Tibial nerve (tissue), 4 donors: Measurements from ENCODE around the gene RPL26. TPM values are rescaled to one million over a fixed set of nuclear protein-coding genes. Genes with fewer than 3 reads are reported as not detected.
A peak's percentile ranks its signal among the peaks of the same experiment; 100 is the strongest.
"Not testable (repeated sequence)": the region's sequence is repeated elsewhere in the genome, so short reads cannot be mapped to it uniquely, and the experiment has no call there.

Experiments
- DNase-seq, 2 donors: peaks; one replicate each; pipeline ENCODE4 v3.0.0-alpha.2; 2019; ENCODE audit warnings: low spot score in 2 of 2
- H3K27ac ChIP-seq, 4 donors: fragments of 200-600 bp; sonication (generic) in 3 of 4; one replicate each; pipeline ENCODE4 v1.5.1; 2017 to 2019; ENCODE audit warnings: mild to moderate bottlenecking in 1 of 4
- H3K27me3 ChIP-seq, 2 donors: fragments of 200-600 bp; sonication (generic) in 1 of 2; one replicate each; pipeline versions ENCODE4 v1.5.1 to v1.6.0; 2017 to 2019
- H3K36me3 ChIP-seq, 3 donors: fragments of 200-600 bp; sonication (generic); one replicate each; pipeline ENCODE4 v1.5.1; 2018 to 2019
- H3K4me1 ChIP-seq, 4 donors: fragments of 200-600 bp; sonication (generic) in 3 of 4; one replicate each; pipeline ENCODE4 v1.5.1; 2017 to 2019
- H3K4me3 ChIP-seq, 4 donors: fragments of 200-600 bp; sonication (generic) in 3 of 4; one replicate each; pipeline ENCODE4 v1.5.1; 2017 to 2019; ENCODE audit warnings: mild to moderate bottlenecking in 1 of 4, moderate library complexity in 1 of 4
- H3K9me3 ChIP-seq, 4 donors: fragments of 200-600 bp; sonication (generic) in 3 of 4; one replicate each; pipeline ENCODE4 v1.5.1; 2017 to 2019
- CTCF ChIP-seq, 5 experiments: fragments of 200-600 bp in 3 of 5; fragments of 450-650 bp in 2 of 5; sonication (generic) in 3 of 5; IDR thresholded peaks; one replicate each; pipeline ENCODE4 v1.5.1; 2016 to 2019; ENCODE audit warnings: antibody characterized with exemption in 5 of 5, mild to moderate bottlenecking in 3 of 5, moderate library complexity in 2 of 5
- EP300 ChIP-seq, 2 donors: sonication (generic); formaldehyde crosslinking; IDR thresholded peaks; one replicate each; pipeline ENCODE4 v1.6.1; 2017; ENCODE audit warnings: antibody characterized with exemption in 2 of 2, mild to moderate bottlenecking in 1 of 2
- POLR2A ChIP-seq, 2 donors: fragments of 450-650 bp; IDR thresholded peaks; one replicate each; pipeline ENCODE4 v1.6.1; 2017; ENCODE audit warnings: antibody characterized with exemption in 2 of 2, mild to moderate bottlenecking in 2 of 2, moderate library complexity in 2 of 2
- WGBS, 2 donors: methylation state at CpG; one replicate each; pipeline ENCODE4 v1.1.5; 2018; 5-methylcytosine and 5-hydroxymethylcytosine counted together
- total RNA-seq, 4 donors: library from RNA; depleted of rRNA; stranded (reverse); fragments of >200 nt; gene quantifications; one replicate each; pipeline ENCODE4 v1.1.0, GENCODE V29; 2016

The RPL26 gene
- total RNA-seq, 4 donors from 2014 or later: 2,635 to 3,277 (median 2,694) TPM

GRCh38 chr17:8375738-8376259 lies 7.2 kb downstream of the RPL26 start:
- Histone ChIP-seq H3K4me3 (peak overlapping the region; percentile 52 to 77 (median 66)), H3K36me3 (peaks cover 0 to 53% (median 14%) of the 10 kb centered on the region in 3 donors), H3K27ac (peak overlapping the region; percentile 69 to 91 (median 84)), H3K4me1 (peaks cover 0 to 60% (median 12%) of the 10 kb centered on the region in 4 donors), H3K9me3 (no peaks in the 10 kb centered on the region), H3K27me3 (no peaks in the 10 kb centered on the region)
- no peak for TF ChIP-seq EP300 (IDR thresholded peaks at IDR 0.05)
- WGBS, 2 donors: 17 to 19% methylated on average over 18 of the region's 18 CpGs
- no peak for DNase-seq

GRCh38 chr17:8373856-8374255 lies 9.1 kb downstream of the RPL26 start:
- H3K27ac ChIP-seq, H3K27me3 ChIP-seq, H3K9me3 ChIP-seq, H3K4me3 ChIP-seq, DNase-seq: not testable (repeated sequence)
- 95 to 96% methylated on average over 16 to 21 of the region's 26 CpGs for WGBS, 2 donors
- H3K36me3 ChIP-seq: peaks cover 2 to 48% (median 8%) of the 10 kb centered on the region in 3 donors
- H3K4me1 ChIP-seq: peaks cover 0 to 44% (median 8%) of the 10 kb centered on the region in 4 donors

GRCh38 chr17:8372422-8372821 lies 10.6 kb downstream of the RPL26 start:
- Histone ChIP-seq H3K27ac (peak overlapping the region in 1 of 4 donors; percentile 47), H3K36me3 (peaks cover under 1 to 43% (median 3%) of the 10 kb centered on the region in 3 donors), H3K9me3 (no peaks in the 10 kb centered on the region), H3K27me3 (no peaks in the 10 kb centered on the region), H3K4me3 (no peak overlapping the region), H3K4me1 (peaks cover 0 to 30% (median 8%) of the 10 kb centered on the region in 4 donors)
- WGBS, 2 donors: 88 to 93% methylated on average over 7 of the region's 7 CpGs
- DNase-seq: no peak
- no peak for TF ChIP-seq POLR2A (IDR thresholded peaks at IDR 0.05)
- no peak for TF ChIP-seq CTCF (IDR thresholded peaks at IDR 0.05)
- no peak for TF ChIP-seq EP300 (IDR thresholded peaks at IDR 0.05)

GRCh38 chr17:8371786-8372185 lies 11.2 kb downstream of the RPL26 start:
- H3K36me3 ChIP-seq: peaks cover 0 to 37% (median 3%) of the 10 kb centered on the region in 3 donors
- H3K4me1 ChIP-seq: peaks cover 0 to 24% (median 8%) of the 10 kb centered on the region in 4 donors
- no peak for TF ChIP-seq CTCF (IDR thresholded peaks at IDR 0.05)
- no peak for TF ChIP-seq EP300 (IDR thresholded peaks at IDR 0.05)
- no peak for TF ChIP-seq POLR2A (IDR thresholded peaks at IDR 0.05)
- H3K9me3 ChIP-seq: no peaks in the 10 kb centered on the region
- no peak overlapping the region for H3K4me3 ChIP-seq
- 59 to 61% methylated on average over 4 of the region's 4 CpGs for WGBS, 2 donors
- H3K27me3 ChIP-seq: no peaks in the 10 kb centered on the region
- H3K27ac ChIP-seq: peak overlapping the region in 1 of 4 donors; percentile 47
- DNase-seq: no peak

GRCh38 chr17:8369944-8370343 lies 13.0 kb downstream of the RPL26 start:
- no peak overlapping the region for H3K27ac ChIP-seq
- peaks cover 0 to 40% (median 3%) of the 10 kb centered on the region in 3 donors for H3K36me3 ChIP-seq
- TF ChIP-seq CTCF (IDR thresholded peaks at IDR 0.05) (no peak), EP300 (IDR thresholded peaks at IDR 0.05) (no peak), POLR2A (IDR thresholded peaks at IDR 0.05) (no peak)
- DNase-seq: no peak
- H3K4me3 ChIP-seq: no peak overlapping the region
- no peaks in the 10 kb centered on the region for H3K9me3 ChIP-seq
- H3K27me3 ChIP-seq: no peaks in the 10 kb centered on the region
- peaks cover 0 to 10% (median 0%) of the 10 kb centered on the region in 4 donors for H3K4me1 ChIP-seq
- 89 to 90% methylated on average over 8 of the region's 8 CpGs for WGBS, 2 donors

GRCh38 chr17:8368193-8368592 lies 14.8 kb downstream of the RPL26 start:
- no peaks in the 10 kb centered on the region for H3K9me3 ChIP-seq
- TF ChIP-seq POLR2A (IDR thresholded peaks at IDR 0.05) (no peak), CTCF (IDR thresholded peaks at IDR 0.05) (no peak)
- H3K36me3 ChIP-seq: peaks cover 0 to 43% (median 3%) of the 10 kb centered on the region in 3 donors
- H3K4me3 ChIP-seq: no peak overlapping the region
- no peak overlapping the region for H3K27ac ChIP-seq
- no peak for DNase-seq
- H3K27me3 ChIP-seq: no peaks in the 10 kb centered on the region
- 74 to 77% methylated on average over 3 of the region's 3 CpGs for WGBS, 2 donors
- peaks cover 0 to 8% (median 0%) of the 10 kb centered on the region in 4 donors for H3K4me1 ChIP-seq
